Thyroid gland (tissue), 4 donors: Measurements from ENCODE around the gene CCM2. TPM values are rescaled to one million over a fixed set of nuclear protein-coding genes. Genes with fewer than 3 reads are reported as not detected.
A peak's percentile ranks its signal among the peaks of the same experiment; 100 is the strongest.
"Not testable (repeated sequence)": the region's sequence is repeated elsewhere in the genome, so short reads cannot be mapped to it uniquely, and the experiment has no call there.

Experiments used
- DNase-seq, 2 donors: peaks; one replicate each; pipeline ENCODE4 v3.0.0-alpha.2; 2019
- H3K27ac ChIP-seq, 3 donors: fragments of 200-600 bp; sonication (generic); 1 replicate in 2 of 3; 2 replicates in 1 of 3; pipeline ENCODE4 v1.5.1; 2016 to 2019; ENCODE audit warnings: mild to moderate bottlenecking in 1 of 3, moderate library complexity in 1 of 3
- H3K27me3 ChIP-seq: fragments of 200-600 bp; sonication (generic); one replicate; pipeline ENCODE4 v1.5.1; 2019
- H3K36me3 ChIP-seq, 2 donors: fragments of 200-600 bp; sonication (generic); one replicate each; pipeline ENCODE4 v1.5.1; 2016 to 2019
- H3K4me1 ChIP-seq, 2 donors: fragments of 200-600 bp; sonication (generic); one replicate each; pipeline ENCODE4 v1.5.1; 2017 to 2019
- H3K4me3 ChIP-seq, 3 donors: fragments of 200-600 bp; sonication (generic); replicated peaks in 1 of 3; 1 replicate in 2 of 3; 2 replicates in 1 of 3; pipeline ENCODE4 v1.5.1; 2016; ENCODE audit warnings: mild to moderate bottlenecking in 1 of 3
- H3K9me3 ChIP-seq: fragments of 200-600 bp; sonication (generic); one replicate; pipeline ENCODE4 v1.5.1; 2017
- CTCF ChIP-seq, 6 experiments: fragments of 200-600 bp in 3 of 6; fragments of 450-650 bp in 3 of 6; sonication (generic) in 3 of 6; IDR thresholded peaks; one replicate each; pipeline ENCODE4 v1.5.1; 2016 to 2019; ENCODE audit warnings: antibody characterized with exemption in 6 of 6, mild to moderate bottlenecking in 2 of 6, inconsistent platforms in 1 of 6, moderate library complexity in 1 of 6
- POLR2A ChIP-seq, 2 donors: fragments of 450-650 bp; IDR thresholded peaks; one replicate each; pipeline ENCODE4 v1.6.1; 2017; ENCODE audit warnings: antibody characterized with exemption in 2 of 2, mild to moderate bottlenecking in 2 of 2, moderate library complexity in 1 of 2
- WGBS, 2 donors: methylation state at CpG; one replicate each; pipeline ENCODE4 v1.1.5; 2017; 5-methylcytosine and 5-hydroxymethylcytosine counted together
- intact Hi-C: fragments of 100-400 bp; cut with DNase I; formaldehyde crosslinking; loops from one replicate; pipeline ENCODE4 v1.15.1; 2023
- total RNA-seq, 4 donors: library from RNA; depleted of rRNA; stranded (reverse); fragments of >200 nt; gene quantifications; one replicate each; pipeline ENCODE4 v1.2.3, GENCODE V29; 2016

Gene CCM2
- total RNA-seq, 4 donors from 2014 or later: 19.4 to 29.2 (median 24.3) TPM

GRCh38 chr7:45108863-45109262, 108.9 kb downstream of the CCM2 start:
- Histone ChIP-seq H3K27ac (no peak overlapping the region), H3K27me3 (no peaks in the 10 kb centered on the region), H3K4me3 (no peak overlapping the region), H3K4me1 (peaks cover 5 to 15% of the 10 kb centered on the region in 2 donors), H3K9me3 (no peaks in the 10 kb centered on the region), H3K36me3 (peaks cover 46 to 51% of the 10 kb centered on the region in 2 donors)
- intact Hi-C loops: no loop called here
- no peak for DNase-seq
- 80 to 87% methylated on average over 8 of the region's 8 CpGs for WGBS, 2 donors
- TF ChIP-seq CTCF (IDR thresholded peaks at IDR 0.05) (no peak), POLR2A (IDR thresholded peaks at IDR 0.05) (no peak)

GRCh38 chr7:45111298-45112223, 111.6 kb downstream of the CCM2 start, which contains the start of gene TBRG4:
TBRG4 (minus strand) TSS chr7:45111697; CDS start chr7:45109237, 2,460 bp downstream.
- intact Hi-C loops: no loop called here
- H3K27ac ChIP-seq: peak within 1 kb of the TSS; percentile 87 to 93 (median 90)
- TF ChIP-seq POLR2A (IDR thresholded peaks at IDR 0.05) (peak; percentile 27 to 90), CTCF (IDR thresholded peaks at IDR 0.05) (peak in 5 of 6 experiments; percentile 26 to 46 (median 34))
- WGBS, 2 donors: 0 to 1% methylated on average over 39 to 64 of the region's 64 CpGs
- no peaks in the 10 kb centered on the region for H3K9me3 ChIP-seq
- peak within 1 kb of the TSS; percentile 29 to 62 (median 53) for H3K4me3 ChIP-seq
- no peaks in the 10 kb centered on the region for H3K27me3 ChIP-seq
- peaks cover 22 to 24% of the 10 kb centered on the region in 2 donors for H3K36me3 ChIP-seq
- H3K4me1 ChIP-seq: peaks cover 5 to 15% of the 10 kb centered on the region in 2 donors
- peak; percentile 94 to 96 for DNase-seq

GRCh38 chr7:45112648-45113047, 112.6 kb downstream of the CCM2 start:
- intact Hi-C loops: no loop called here
- Histone ChIP-seq H3K27me3 (no peaks in the 10 kb centered on the region), H3K36me3 (peaks cover 12 to 13% of the 10 kb centered on the region in 2 donors), H3K27ac (no peak overlapping the region), H3K4me1 (peaks cover 5 to 15% of the 10 kb centered on the region in 2 donors), H3K4me3 (no peak overlapping the region), H3K9me3 (no peaks in the 10 kb centered on the region)
- WGBS, 2 donors: 88 to 95% methylated on average over 1 of the region's 1 CpG
- DNase-seq: no peak
- TF ChIP-seq CTCF (IDR thresholded peaks at IDR 0.05) (no peak), POLR2A (IDR thresholded peaks at IDR 0.05) (no peak)

DNA sequence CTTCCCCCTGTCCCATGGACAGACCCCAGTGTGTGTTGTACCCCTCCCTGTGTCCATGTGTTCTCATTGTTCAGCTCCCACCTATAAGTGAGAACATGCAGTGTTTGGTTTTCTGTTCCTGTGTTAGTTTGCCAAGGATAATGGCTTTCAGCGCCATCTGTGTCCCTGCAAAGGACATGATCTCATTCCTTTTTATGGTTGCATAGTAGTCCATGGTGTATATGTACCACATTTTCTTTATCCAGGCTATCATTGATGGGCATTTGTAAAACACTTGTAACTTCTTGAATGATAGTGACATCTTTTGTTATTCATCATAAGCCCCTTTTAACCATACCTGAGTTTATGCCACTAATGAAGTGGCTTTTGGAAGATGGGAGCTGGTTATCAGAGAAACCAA, 114.3 kb downstream of the CCM2 start:
- H3K36me3 ChIP-seq, DNase-seq, H3K4me3 ChIP-seq, H3K27ac ChIP-seq, H3K27me3 ChIP-seq, intact Hi-C loops, H3K9me3 ChIP-seq: not testable (repeated sequence)
- WGBS, 2 donors: 52 to 62% methylated on average over 1 of the region's 1 CpG
- H3K4me1 ChIP-seq: peaks cover 5 to 15% of the 10 kb centered on the region in 2 donors

DNA sequence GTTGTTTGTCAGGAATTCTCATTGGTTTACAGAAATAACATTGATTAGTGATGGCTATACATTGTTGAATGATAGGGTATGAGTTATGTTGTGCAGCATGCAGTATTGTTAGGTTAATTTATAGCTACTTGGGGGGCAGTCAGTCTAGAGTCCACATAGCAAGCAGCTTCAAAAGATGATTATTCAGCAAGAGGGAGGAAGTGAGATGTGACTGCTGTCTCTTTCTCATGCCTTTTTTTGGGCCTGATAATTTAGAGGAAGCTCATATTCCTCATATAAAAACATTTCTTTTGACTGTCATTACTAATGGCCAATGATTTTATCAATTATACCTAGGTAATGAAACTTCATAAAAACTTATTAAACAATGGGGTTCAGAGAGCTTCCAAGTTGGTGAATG, 114.9 kb downstream of the CCM2 start:
- H3K4me1 ChIP-seq: peaks cover 5 to 15% of the 10 kb centered on the region in 2 donors
- no peak overlapping the region for H3K4me3 ChIP-seq
- H3K36me3 ChIP-seq: no peaks in the 10 kb centered on the region
- no peaks in the 10 kb centered on the region for H3K9me3 ChIP-seq
- TF ChIP-seq POLR2A (IDR thresholded peaks at IDR 0.05) (no peak), CTCF (IDR thresholded peaks at IDR 0.05) (no peak)
- no peak overlapping the region for H3K27ac ChIP-seq
- H3K27me3 ChIP-seq: no peaks in the 10 kb centered on the region
- intact Hi-C loops: no loop called here
- DNase-seq: no peak
